Fibroblast of lung (primary cell): ENCODE results near the gene TMEM140. TPM values are rescaled to one million over a fixed set of nuclear protein-coding genes. Genes with fewer than 3 reads are reported as not detected.

Experiments used
- DNase-seq, 2 donors: peaks; one replicate each; pipeline versions ENCODE4 v3.0.0 to v3.0.0-alpha.2; 2010; ENCODE audit warnings: low read depth in 2 of 2
- H2AFZ ChIP-seq: 2 replicates; pipeline ENCODE4 v1.5.1; 2012; ENCODE audit warnings: low read length, control low read depth, inconsistent platforms
- H3K27ac ChIP-seq: 2 replicates; pipeline ENCODE4 v1.5.1; 2011; ENCODE audit warnings: low read length, control low read depth; ENCODE audit not compliant: insufficient read depth
- H3K27me3 ChIP-seq: 2 replicates; pipeline ENCODE4 v1.5.1; 2011; ENCODE audit warnings: mild to moderate bottlenecking, low read length; ENCODE audit not compliant: control insufficient read depth, insufficient read depth
- H3K36me3 ChIP-seq: 2 replicates; pipeline ENCODE4 v1.5.1; 2011; ENCODE audit warnings: low read length; ENCODE audit not compliant: control insufficient read depth, insufficient read depth
- H3K4me1 ChIP-seq: 2 replicates; pipeline ENCODE4 v1.5.1; 2011; ENCODE audit warnings: low read length; ENCODE audit not compliant: control insufficient read depth, insufficient read depth; ENCODE audit errors: extremely low read depth
- H3K4me2 ChIP-seq: 2 replicates; pipeline ENCODE4 v1.5.1; 2011; ENCODE audit warnings: low read length, control low read depth; ENCODE audit not compliant: insufficient read depth; ENCODE audit errors: extremely low read depth
- H3K4me3 ChIP-seq, 4 experiments: fragments of 200-600 bp in 1 of 4; sonication (generic) in 1 of 4; replicated peaks in 1 of 4; 2 replicates each; pipeline ENCODE4 v1.5.1; 2011 to 2016; ENCODE audit warnings: low read length in 4 of 4, low read depth in 3 of 4, mild to moderate bottlenecking in 3 of 4, control low read depth in 2 of 4, inconsistent platforms in 1 of 4, mixed read lengths in 1 of 4; ENCODE audit not compliant: insufficient read depth in 1 of 4; ENCODE audit errors: control extremely low read depth in 1 of 4
- H3K79me2 ChIP-seq: 2 replicates; pipeline ENCODE4 v1.5.1; 2012; ENCODE audit warnings: mild to moderate bottlenecking, low read length, inconsistent platforms; ENCODE audit not compliant: control insufficient read depth, insufficient read depth
- H3K9ac ChIP-seq: 2 replicates; pipeline ENCODE4 v1.5.1; 2011; ENCODE audit warnings: mild to moderate bottlenecking, low read length, control low read depth; ENCODE audit not compliant: insufficient read depth
- H3K9me3 ChIP-seq: 2 replicates; pipeline ENCODE4 v1.5.1; 2012; ENCODE audit warnings: low read depth, low read length; ENCODE audit not compliant: control insufficient read depth, insufficient read depth
- H4K20me1 ChIP-seq: 2 replicates; pipeline ENCODE4 v1.5.1; 2011; ENCODE audit warnings: low read length; ENCODE audit not compliant: control insufficient read depth, insufficient read depth; ENCODE audit errors: extremely low read depth
- CTCF ChIP-seq, 2 donors: IDR thresholded peaks in 1 of 2; conservative IDR thresholded peaks in 1 of 2; 1 replicate in 1 of 2; 2 replicates in 1 of 2; pipeline ENCODE4 v1.5.1; 2011 to 2012; ENCODE audit warnings: low read length in 2 of 2, control low read depth in 1 of 2, inconsistent platforms in 1 of 2, low read depth in 1 of 2, mild to moderate bottlenecking in 1 of 2
- EZH2 ChIP-seq: IDR thresholded peaks from 2 replicates; pipeline ENCODE4 v1.5.1; 2012; ENCODE audit warnings: low read length, control low read depth, mild to moderate bottlenecking; ENCODE audit errors: missing control alignments
- polyA plus RNA-seq, 2 donors: library from polyadenylated mRNA; depleted of rRNA in 1 of 2; stranded (reverse) in 1 of 2; unstranded in 1 of 2; fragments of >200 nt; gene quantifications; 2 replicates each; pipeline ENCODE4 v1.2.1, GENCODE V29; 2011 to 2012; ENCODE audit warnings: missing spikeins in 1 of 2
- total RNA-seq: library from RNA; depleted of rRNA; stranded (reverse); fragments of >200 nt; gene quantifications from 2 replicates; pipeline ENCODE4 v1.2.1, GENCODE V29; 2014

Gene TMEM140
- total and polyA plus RNA-seq, 2 donors (not counting 1 experiment from before 2014, with no cell fraction given) = 8.7 to 29.7 TPM

GRCh38 chr7:135213831-135214230, 66.0 kb downstream of the TMEM140 start:
- no peak for TF ChIP-seq EZH2
- TF ChIP-seq CTCF (conservative IDR thresholded peaks at IDR 0.05 in 1 of 2, IDR thresholded peaks at IDR 0.05 in 1 of 2; ENCODE audit: low read depth in 1 of 2, low read length in 2 of 2) = no peak
- H3K36me3 ChIP-seq = no peaks in the 10 kb centered on the region

DNA sequence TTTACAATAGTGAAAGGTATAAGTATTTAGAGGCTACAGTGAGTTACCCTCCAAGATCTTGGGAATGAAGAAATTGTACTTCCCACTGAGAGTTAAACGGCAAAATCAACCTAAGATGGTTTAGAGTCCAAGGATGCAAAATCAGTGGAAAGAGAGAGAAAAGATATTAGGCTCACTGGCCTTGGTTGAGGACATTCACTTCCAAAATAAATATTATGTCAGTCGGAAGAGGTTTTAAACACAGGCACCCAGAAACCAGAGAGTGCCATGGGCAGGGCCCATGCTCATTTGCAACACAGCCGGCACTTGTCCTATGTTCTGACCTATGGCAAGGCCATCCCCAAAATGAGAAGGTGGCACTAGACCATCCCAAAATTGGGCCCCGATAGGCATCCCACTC, 67.3 kb downstream of the TMEM140 start:
- DNase-seq = no peak
- Histone ChIP-seq H3K9me3 (no peaks in the 10 kb centered on the region), H3K27ac (no peak overlapping the region), H2AFZ (no peak overlapping the region), H3K4me1 (no peaks in the 10 kb centered on the region), H3K4me2 (no peak overlapping the region), H3K9ac (no peak overlapping the region), H3K27me3 (no peaks in the 10 kb centered on the region), H3K4me3 (no peak overlapping the region), H3K79me2 (no peaks in the 10 kb centered on the region), H3K36me3 (no peaks in the 10 kb centered on the region), H4K20me1 (no peaks in the 10 kb centered on the region)
- no peak for TF ChIP-seq CTCF (conservative IDR thresholded peaks at IDR 0.05 in 1 of 2, IDR thresholded peaks at IDR 0.05 in 1 of 2; ENCODE audit: low read depth in 1 of 2, low read length in 2 of 2)
- TF ChIP-seq EZH2 = no peak

More at GRCh38 chr7:135213831-135214230, 66.0 kb downstream of the TMEM140 start:
- Histone ChIP-seq H3K9ac (no peak overlapping the region), H3K4me3 (no peak overlapping the region), H3K79me2 (no peaks in the 10 kb centered on the region), H3K27ac (no peak overlapping the region), H3K4me1 (no peaks in the 10 kb centered on the region), H4K20me1 (no peaks in the 10 kb centered on the region), H3K4me2 (no peak overlapping the region), H2AFZ (no peak overlapping the region), H3K9me3 (no peaks in the 10 kb centered on the region), H3K27me3 (no peaks in the 10 kb centered on the region)
- no peak for DNase-seq

DNA sequence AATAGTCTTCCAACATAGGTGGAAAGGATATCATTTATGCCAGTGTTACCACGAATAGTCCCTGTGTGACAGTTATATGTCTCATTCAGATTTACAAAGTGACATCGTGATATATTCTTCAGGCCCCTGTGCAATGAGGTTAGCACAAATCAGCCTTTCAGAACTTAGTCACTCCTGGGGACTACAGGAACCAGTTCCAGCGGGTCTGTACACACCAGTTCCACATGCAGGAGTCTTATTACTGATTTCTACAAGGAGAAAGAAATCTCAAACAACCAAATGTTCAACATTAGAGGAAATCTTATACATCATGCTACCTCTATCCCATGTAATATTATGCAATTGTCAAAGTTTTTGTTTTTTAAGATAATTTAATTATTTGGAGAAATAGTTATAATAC, 67.8 kb downstream of the TMEM140 start:
- H4K20me1 ChIP-seq = no peaks in the 10 kb centered on the region
- no peaks in the 10 kb centered on the region for H3K36me3 ChIP-seq
- H3K4me3 ChIP-seq = no peak overlapping the region
- no peak overlapping the region for H3K27ac ChIP-seq
- no peaks in the 10 kb centered on the region for H3K9me3 ChIP-seq
- no peak overlapping the region for H3K4me2 ChIP-seq
- TF ChIP-seq EZH2 = no peak
- TF ChIP-seq CTCF (conservative IDR thresholded peaks at IDR 0.05 in 1 of 2, IDR thresholded peaks at IDR 0.05 in 1 of 2; ENCODE audit: low read depth in 1 of 2, low read length in 2 of 2) = no peak
- H3K79me2 ChIP-seq = no peaks in the 10 kb centered on the region
- no peaks in the 10 kb centered on the region for H3K27me3 ChIP-seq
- H3K9ac ChIP-seq = no peak overlapping the region
- no peaks in the 10 kb centered on the region for H3K4me1 ChIP-seq
- DNase-seq = no peak
- no peak overlapping the region for H2AFZ ChIP-seq

Other genes with a start within 250 kb of the TMEM140 start
- 1.3 TPM in 2 replicates for gene AGBL3, start 161.6 kb upstream of the TMEM140 start, total RNA-seq
- gene AGBL3, start 161.6 kb upstream of the TMEM140 start, polyA plus RNA-seq = 0.56 and 0.78 TPM in 2 replicates
- gene CYREN, start 22.6 kb downstream of the TMEM140 start, total RNA-seq = 34.5 and 40.1 TPM in 2 replicates
- gene CYREN, start 22.6 kb downstream of the TMEM140 start, polyA plus RNA-seq = 24.4 and 33.0 TPM in 2 replicates
- 17.5 and 27.4 TPM in 2 replicates for gene WDR91, start 63.5 kb downstream of the TMEM140 start, total RNA-seq
- 6.0 and 10.7 TPM in 2 replicates for gene WDR91, start 63.5 kb downstream of the TMEM140 start, polyA plus RNA-seq
- gene STRA8, start 85.8 kb downstream of the TMEM140 start, total RNA-seq = not detected in 2 replicates
- gene STRA8, start 85.8 kb downstream of the TMEM140 start, polyA plus RNA-seq = not detected in 2 replicates